PC-9 (cell line): Measurements from ENCODE around the gene STUM. TPM values are rescaled to one million over a fixed set of nuclear protein-coding genes. Genes with fewer than 3 reads are reported as not detected.

ENCODE experiments used
- BruUV-seq: library from RNA; stranded (reverse); fragments of 400-500 nt; replicated peaks from 2 replicates; lab custom pipeline; 2021; lab: Mats Ljungman, UMichigan
- CTCF ChIA-PET: fragments of 300-600 bp; sonication (Branson Sonifier 250); formaldehyde crosslinking; loops from one replicate; lab custom pipeline; 2022; ENCODE audit warnings: antibody characterized with exemption; lab: Charles Lee
- POLR2A ChIA-PET: fragments of 300-600 bp; sonication (Branson Sonifier 250); formaldehyde crosslinking; loops from one replicate; lab custom pipeline; 2022; ENCODE audit warnings: antibody characterized with exemption; ENCODE audit not compliant: unreplicated experiment; lab: Charles Lee
- DNase-seq, 2 experiments: peaks; one replicate each; pipeline versions ENCODE4 v3.0.0 to v3.0.0-alpha.2; 2015 to 2022; ENCODE audit warnings: mixed read lengths in 1 of 2
- H2AFZ ChIP-seq: fragments of 200-600 bp; sonication (generic); 2 replicates; pipeline ENCODE4 v1.8.1; 2017; ENCODE audit warnings: antibody characterized with exemption
- H3F3A ChIP-seq: fragments of 200-600 bp; sonication (generic); 2 replicates; pipeline ENCODE4 v1.8.1; 2017; ENCODE audit warnings: antibody characterized with exemption, mild to moderate bottlenecking, low read depth; ENCODE audit not compliant: insufficient read depth
- H3K27ac ChIP-seq: fragments of 200-600 bp; sonication (generic); 2 replicates; pipeline ENCODE4 v1.6.1; 2016; ENCODE audit warnings: mixed run types
- H3K27me3 ChIP-seq: fragments of 200-600 bp; sonication (generic); 2 replicates; pipeline ENCODE4 v1.6.1; 2016; ENCODE audit warnings: low read depth, mixed run types; ENCODE audit not compliant: insufficient read depth
- H3K36me3 ChIP-seq: fragments of 200-600 bp; sonication (generic); 2 replicates; pipeline ENCODE4 v1.6.1; 2016; ENCODE audit warnings: low read depth, mixed run types
- H3K4me1 ChIP-seq: fragments of 200-600 bp; sonication (generic); replicated peaks from 2 replicates; pipeline ENCODE4 v1.6.1; 2016; ENCODE audit warnings: mixed run types; ENCODE audit not compliant: insufficient read depth
- H3K4me2 ChIP-seq: fragments of 200-600 bp; sonication (generic); 2 replicates; pipeline ENCODE4 v1.6.1; 2017; ENCODE audit warnings: mixed run types
- H3K4me3 ChIP-seq: fragments of 200-600 bp; sonication (generic); 2 replicates; pipeline ENCODE4 v1.6.1; 2016; ENCODE audit warnings: mixed run types
- H3K79me2 ChIP-seq: fragments of 200-600 bp; sonication (generic); 2 replicates; pipeline ENCODE4 v1.6.1; 2017; ENCODE audit warnings: low read depth, mixed run types
- H3K9me2 ChIP-seq: fragments of 200-600 bp; sonication (generic); 2 replicates; pipeline ENCODE4 v1.8.1; 2017; ENCODE audit warnings: mild to moderate bottlenecking; ENCODE audit not compliant: insufficient read depth
- H3K9me3 ChIP-seq: fragments of 200-600 bp; sonication (generic); 2 replicates; pipeline ENCODE4 v1.8.1; 2016; ENCODE audit warnings: low read depth; ENCODE audit not compliant: insufficient read depth
- H4K20me1 ChIP-seq: fragments of 200-600 bp; sonication (generic); 2 replicates; pipeline ENCODE4 v1.8.1; 2017; ENCODE audit not compliant: insufficient read depth
- CTCF ChIP-seq: fragments of 200-600 bp; sonication (generic); conservative IDR thresholded peaks from 2 replicates; pipeline ENCODE4 v1.6.1; 2017; ENCODE audit warnings: mixed run types, antibody characterized with exemption, mild to moderate bottlenecking, moderate library complexity
- EZH2 ChIP-seq: fragments of 200-600 bp; sonication (generic); IDR thresholded peaks from 2 replicates; pipeline ENCODE4 v1.8.0; 2017; ENCODE audit warnings: antibody characterized with exemption, low read depth
- intact Hi-C: fragments of 100-400 bp; cut with micrococcal nuclease; formaldehyde crosslinking; loops from one replicate; pipeline ENCODE4 v1.10.0; 2022; ENCODE audit not compliant: unreplicated experiment
- total RNA-seq: library from RNA; stranded (reverse); gene quantifications from 2 replicates; pipeline ENCODE4 v1.2.3, GENCODE V29; 2021

The STUM gene
- total RNA-seq, 1 experiment from 2014 or later = not detected

- CTCF ChIA-PET = interaction anchor here (0.6 kb wide), 1 partner anchor 947 kb away, joined by 3 read pairs; no protein-coding TSS in a partner anchor
Observed at GRCh38 chr1:226590614-226591013, 42.0 kb downstream of the STUM start.

GRCh38 chr1:226593541-226593940, 45.0 kb downstream of the STUM start:
- Histone ChIP-seq H3K79me2 (no peaks in the 10 kb centered on the region), H3K27me3 (peaks cover 69% of the 10 kb centered on the region), H4K20me1 (0 out of 2 replicates have a peak, but pooled peaks cover 3% of the 10 kb centered on the region), H3K9me3 (no peaks in the 10 kb centered on the region), H3K4me2 (no peak overlapping the region), H3K36me3 (no peaks in the 10 kb centered on the region), H3F3A (no peaks in the 10 kb centered on the region), H3K4me1 (no peaks in the 10 kb centered on the region), H2AFZ (no peak overlapping the region), H3K9me2 (no peaks in the 10 kb centered on the region), H3K27ac (no peak overlapping the region), H3K4me3 (no peak overlapping the region)
- CTCF ChIA-PET = no interaction called here
- DNase-seq = no peak
- intact Hi-C loops = no loop called here
- no TSS peak for BruUV-seq
- no peak for TF ChIP-seq CTCF
- TF ChIP-seq EZH2 = no peak
- POLR2A ChIA-PET = no interaction called here

More at GRCh38 chr1:226590614-226591013, 42.0 kb downstream of the STUM start:
- H3K9me3 ChIP-seq = no peaks in the 10 kb centered on the region
- H3K4me3 ChIP-seq = no peak overlapping the region
- H3K27ac ChIP-seq = no peak overlapping the region
- H3K36me3 ChIP-seq = no peaks in the 10 kb centered on the region
- no peaks in the 10 kb centered on the region for H3K9me2 ChIP-seq
- no peaks in the 10 kb centered on the region for H3K79me2 ChIP-seq
- 0 out of 2 replicates have a peak, but pooled peaks cover 3% of the 10 kb centered on the region for H4K20me1 ChIP-seq
- no peak for DNase-seq
- H3K27me3 ChIP-seq = peaks cover 71% of the 10 kb centered on the region
- no peak overlapping the region for H2AFZ ChIP-seq
- POLR2A ChIA-PET = no interaction called here
- H3K4me2 ChIP-seq = no peak overlapping the region
- H3K4me1 ChIP-seq = no peaks in the 10 kb centered on the region
- H3F3A ChIP-seq = no peaks in the 10 kb centered on the region
- TF ChIP-seq CTCF (no peak), EZH2 (no peak)
- no TSS peak for BruUV-seq
- intact Hi-C loops = no loop called here

- no TSS peak for BruUV-seq
- Histone ChIP-seq H3K4me1 (no peaks in the 10 kb centered on the region), H3K4me3 (no peak overlapping the region), H3K36me3 (no peaks in the 10 kb centered on the region), H3K9me3 (no peaks in the 10 kb centered on the region), H3K4me2 (no peak overlapping the region), H3F3A (no peaks in the 10 kb centered on the region), H3K9me2 (no peaks in the 10 kb centered on the region), H3K27ac (no peak overlapping the region), H3K27me3 (peaks cover 81% of the 10 kb centered on the region), H2AFZ (no peak overlapping the region), H3K79me2 (no peaks in the 10 kb centered on the region), H4K20me1 (no peaks in the 10 kb centered on the region)
- CTCF ChIA-PET = no interaction called here
- intact Hi-C loops = no loop called here
- no peak for DNase-seq
- POLR2A ChIA-PET = no interaction called here
- TF ChIP-seq CTCF (no peak), EZH2 (no peak)
Observed at GRCh38 chr1:226596531-226597165, 48.1 kb downstream of the STUM start.
